GM23248 (cell line): ENCODE results near the gene TIGD1. TPM values are rescaled to one million over a fixed set of nuclear protein-coding genes. Genes with fewer than 3 reads are reported as not detected.

Source experiments
- DNase-seq: peaks from one replicate; pipeline ENCODE4 v3.0.0-alpha.2; 2015
- H2AFZ ChIP-seq: fragments of 200-600 bp; sonication (generic); 2 replicates; pipeline ENCODE4 v1.6.1; 2016; ENCODE audit warnings: antibody characterized with exemption
- H3F3A ChIP-seq: fragments of 200-600 bp; sonication (generic); 2 replicates; pipeline ENCODE4 v1.6.1; 2016; ENCODE audit warnings: mild to moderate bottlenecking, antibody characterized with exemption, mixed run types; ENCODE audit not compliant: insufficient read depth
- H3K27ac ChIP-seq: fragments of 200-600 bp; sonication (generic); 2 replicates; pipeline ENCODE4 v1.5.1; 2016; ENCODE audit warnings: mild to moderate bottlenecking
- H3K27me3 ChIP-seq: fragments of 200-600 bp; sonication (generic); replicated peaks from 2 replicates; pipeline ENCODE4 v1.6.1; 2016; ENCODE audit warnings: mild to moderate bottlenecking; ENCODE audit not compliant: insufficient read depth
- H3K36me3 ChIP-seq: fragments of 200-600 bp; sonication (generic); 2 replicates; pipeline ENCODE4 v1.6.1; 2016; ENCODE audit warnings: low read depth, mild to moderate bottlenecking
- H3K4me1 ChIP-seq: fragments of 200-600 bp; sonication (generic); 2 replicates; pipeline ENCODE4 v1.6.1; 2016; ENCODE audit warnings: mild to moderate bottlenecking; ENCODE audit not compliant: insufficient read depth
- H3K4me2 ChIP-seq: fragments of 200-600 bp; sonication (generic); one replicate; pipeline ENCODE4 v1.6.1; 2016; ENCODE audit warnings: mild to moderate bottlenecking; ENCODE audit not compliant: unreplicated experiment
- H3K4me3 ChIP-seq: fragments of 200-600 bp; sonication (generic); 2 replicates; pipeline ENCODE4 v1.5.1; 2016; ENCODE audit warnings: mild to moderate bottlenecking
- H3K79me2 ChIP-seq: fragments of 200-600 bp; sonication (generic); 2 replicates; pipeline ENCODE4 v1.6.1; 2016; ENCODE audit warnings: mild to moderate bottlenecking; ENCODE audit not compliant: insufficient read depth
- H3K9ac ChIP-seq: fragments of 200-600 bp; sonication (generic); 2 replicates; pipeline ENCODE4 v1.6.1; 2016; ENCODE audit warnings: mild to moderate bottlenecking
- H3K9me2 ChIP-seq: fragments of 200-600 bp; sonication (generic); 2 replicates; pipeline ENCODE4 v1.6.1; 2016; ENCODE audit warnings: mixed run types, mild to moderate bottlenecking, moderate library complexity; ENCODE audit not compliant: insufficient read depth
- H3K9me3 ChIP-seq: fragments of 200-600 bp; sonication (generic); one replicate; pipeline ENCODE4 v1.6.1; 2017; ENCODE audit warnings: low read depth
- H4K20me1 ChIP-seq: fragments of 200-600 bp; sonication (generic); 2 replicates; pipeline ENCODE4 v1.6.0; 2016; ENCODE audit not compliant: insufficient read depth
- EZH2 ChIP-seq: fragments of 200-600 bp; sonication (generic); IDR thresholded peaks from 2 replicates; pipeline ENCODE4 v1.6.1; 2018; ENCODE audit warnings: antibody characterized with exemption, mild to moderate bottlenecking; ENCODE audit not compliant: insufficient read depth, poor library complexity, severe bottlenecking
- EZH2phosphoT487 ChIP-seq: fragments of 200-600 bp; sonication (generic); IDR thresholded peaks from 2 replicates; pipeline ENCODE4 v1.6.1; 2018; ENCODE audit warnings: antibody characterized with exemption, moderate library complexity, mild to moderate bottlenecking, low read depth; ENCODE audit not compliant: insufficient read depth
- WGBS, 2 experiments: methylation state at CpG; one replicate each; pipeline ENCODE4 v1.1.6; 2015 to 2017; ENCODE audit warnings: low lambda C conversion rate in 2 of 2, low coverage in 1 of 2; ENCODE audit errors: missing lambda C conversion rate in 2 of 2; 5-methylcytosine and 5-hydroxymethylcytosine counted together
- in situ Hi-C: fragments of 300-500 bp; cut with MboI; formaldehyde crosslinking; loops from 2 replicates; pipeline ENCODE4 v1.15.0; 2020
- polyA plus RNA-seq: library from polyadenylated mRNA; unstranded; fragments of >200 nt; fragmentation: Nextera tagmentation; extraction: Ambion mirVana; gene quantifications from 2 replicates; pipeline ENCODE4 v1.2.1, GENCODE V29; 2016
- total RNA-seq: library from RNA; depleted of rRNA; stranded (reverse); fragments of >200 nt; shearing (Covaris generic); gene quantifications from 2 replicates; pipeline ENCODE4 v1.2.3, GENCODE V29; 2014

The TIGD1 gene
- total and polyA plus RNA-seq, 2 experiments from 2014 or later = 3.6 to 4.3 TPM

GRCh38 chr2:232592772-232593395 lies 42.5 kb upstream of the TIGD1 start:
- no peaks in the 10 kb centered on the region for H3K36me3 ChIP-seq
- peaks cover 17% of the 10 kb centered on the region for H3F3A ChIP-seq
- H3K9me2 ChIP-seq = no peaks in the 10 kb centered on the region
- no peaks in the 10 kb centered on the region for H4K20me1 ChIP-seq
- peak overlapping the region; percentile 74 for H3K27ac ChIP-seq
- 69 to 73% methylated on average over 3 of the region's 3 CpGs for WGBS, 2 experiments
- H3K4me2 ChIP-seq = peak overlapping the region; percentile 55
- TF ChIP-seq EZH2phosphoT487 = no peak
- TF ChIP-seq EZH2 = no peak
- H3K4me1 ChIP-seq = peaks cover 18% of the 10 kb centered on the region
- peak overlapping the region; percentile 52 for H3K9ac ChIP-seq
- H3K79me2 ChIP-seq = no peaks in the 10 kb centered on the region
- H3K4me3 ChIP-seq = no peak overlapping the region
- in situ Hi-C loops = no loop called here
- H2AFZ ChIP-seq = no peak overlapping the region
- no peaks in the 10 kb centered on the region for H3K9me3 ChIP-seq
- H3K27me3 ChIP-seq = no peaks in the 10 kb centered on the region
- peak; percentile 93 for DNase-seq

GRCh38 chr2:232588680-232589585 lies 38.6 kb upstream of the TIGD1 start:
- peak; percentile 92 for DNase-seq
- in situ Hi-C loops = no loop called here
- H3K9me2 ChIP-seq = no peaks in the 10 kb centered on the region
- peak overlapping the region; percentile 20; the same call in 1 of the 2 replicates for H3K9ac ChIP-seq
- H3F3A ChIP-seq = peaks cover 17% of the 10 kb centered on the region
- H3K27me3 ChIP-seq = no peaks in the 10 kb centered on the region
- no peaks in the 10 kb centered on the region for H3K9me3 ChIP-seq
- 40 to 41% methylated on average over 18 of the region's 18 CpGs for WGBS, 2 experiments
- peaks cover 18% of the 10 kb centered on the region for H3K4me1 ChIP-seq
- no peak for TF ChIP-seq EZH2phosphoT487
- TF ChIP-seq EZH2 = no peak
- H3K4me2 ChIP-seq = peak overlapping the region; percentile 63
- H4K20me1 ChIP-seq = no peaks in the 10 kb centered on the region
- H3K4me3 ChIP-seq = no peak overlapping the region
- no peaks in the 10 kb centered on the region; the same call in 1 of the 2 replicates for H3K36me3 ChIP-seq
- peak overlapping the region; percentile 59 for H3K27ac ChIP-seq
- no peaks in the 10 kb centered on the region for H3K79me2 ChIP-seq
- H2AFZ ChIP-seq = no peak overlapping the region

- Histone ChIP-seq H3K36me3 (no peaks in the 10 kb centered on the region; the same call in 1 of the 2 replicates), H3K9me3 (no peaks in the 10 kb centered on the region), H3K79me2 (no peaks in the 10 kb centered on the region), H3K4me3 (no peak overlapping the region), H3K9ac (no peak overlapping the region), H4K20me1 (no peaks in the 10 kb centered on the region), H3K4me1 (peaks cover 13% of the 10 kb centered on the region), H3K27ac (no peak overlapping the region), H2AFZ (no peak overlapping the region), H3K9me2 (no peaks in the 10 kb centered on the region), H3K27me3 (no peaks in the 10 kb centered on the region), H3K4me2 (no peak overlapping the region), H3F3A (peaks cover 17% of the 10 kb centered on the region)
- 79 to 91% methylated on average over 5 to 6 of the region's 8 CpGs for WGBS, 2 experiments
- TF ChIP-seq EZH2 = no peak
- TF ChIP-seq EZH2phosphoT487 = no peak
- DNase-seq = no peak
- in situ Hi-C loops = no loop called here
These were observed 37.7 kb upstream of the TIGD1 start for GRCh38 chr2:232588031-232588430.

GRCh38 chr2:232587512-232587911 lies 37.2 kb upstream of the TIGD1 start:
- no peaks in the 10 kb centered on the region for H3K27me3 ChIP-seq
- TF ChIP-seq EZH2phosphoT487 = no peak
- TF ChIP-seq EZH2 = no peak
- peaks cover 12% of the 10 kb centered on the region for H3F3A ChIP-seq
- peaks cover 8% of the 10 kb centered on the region for H3K4me1 ChIP-seq
- no peak overlapping the region for H3K27ac ChIP-seq
- H2AFZ ChIP-seq = no peak overlapping the region
- H3K9ac ChIP-seq = no peak overlapping the region
- no peaks in the 10 kb centered on the region for H3K79me2 ChIP-seq
- H3K36me3 ChIP-seq = no peaks in the 10 kb centered on the region; the same call in 1 of the 2 replicates
- no peak overlapping the region for H3K4me2 ChIP-seq
- H3K9me2 ChIP-seq = no peaks in the 10 kb centered on the region
- H3K9me3 ChIP-seq = no peaks in the 10 kb centered on the region
- in situ Hi-C loops = no loop called here
- 76 to 81% methylated on average over 7 of the region's 7 CpGs for WGBS, 2 experiments
- H4K20me1 ChIP-seq = no peaks in the 10 kb centered on the region
- no peak for DNase-seq
- no peak overlapping the region for H3K4me3 ChIP-seq
